ENCODE measurements around the gene GPX4. TPM values are rescaled to one million over a fixed set of nuclear protein-coding genes. Genes with fewer than 3 reads are reported as not detected.
A peak's percentile ranks its signal among the peaks of the same experiment; 100 is the strongest.

Gene GPX4
- total and polyA plus RNA-seq, 9 of the 15 experiments (the other 6 are each of a cell fraction or from before 2014, with no cell fraction given): 61.4 to 661 (median 349) TPM

DNA sequence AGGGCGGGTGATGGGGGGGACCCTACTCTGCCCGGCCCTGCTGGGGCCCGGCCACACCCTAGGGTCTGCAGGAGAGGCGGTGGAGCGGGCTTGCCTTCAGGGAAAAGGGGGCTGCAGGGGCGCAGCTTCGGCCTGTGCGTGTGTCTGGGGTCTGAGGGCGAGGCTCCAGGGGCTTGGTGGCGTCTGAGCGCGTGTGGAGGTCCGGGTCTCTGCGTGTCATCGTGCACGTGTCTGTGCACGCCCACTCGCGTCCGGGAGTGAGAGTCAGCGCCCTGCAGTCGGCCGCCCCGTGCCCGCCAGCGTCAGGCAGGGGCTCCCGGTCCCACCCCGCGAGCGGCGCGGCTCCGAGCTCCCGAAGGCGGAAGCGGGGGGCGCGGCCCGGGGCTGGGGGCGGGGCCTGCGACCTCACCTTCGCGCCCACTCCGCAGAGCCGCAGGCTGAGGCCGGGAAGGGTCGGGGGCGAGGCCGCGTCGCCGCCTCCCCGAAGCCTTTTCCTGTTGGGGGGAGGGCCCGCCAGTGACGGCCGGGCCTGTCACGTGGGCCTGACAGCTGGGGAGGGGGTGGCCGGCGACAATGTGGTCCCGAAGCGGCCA is 37.0 kb upstream of the GPX4 start, which contains the start of gene ARHGAP45 (continued):
- TF ChIP-seq IFI16 (CRISPR knock-in tag; IDR thresholded peaks at IDR 0.05): no peak
- no peak for TF ChIP-seq SMARCA4 (IDR thresholded peaks at IDR 0.05)
- TF ChIP-seq ZNF445 (CRISPR knock-in tag; IDR thresholded peaks at IDR 0.05; ENCODE audit: low read depth): no peak
- TF ChIP-seq, protein P1, sequence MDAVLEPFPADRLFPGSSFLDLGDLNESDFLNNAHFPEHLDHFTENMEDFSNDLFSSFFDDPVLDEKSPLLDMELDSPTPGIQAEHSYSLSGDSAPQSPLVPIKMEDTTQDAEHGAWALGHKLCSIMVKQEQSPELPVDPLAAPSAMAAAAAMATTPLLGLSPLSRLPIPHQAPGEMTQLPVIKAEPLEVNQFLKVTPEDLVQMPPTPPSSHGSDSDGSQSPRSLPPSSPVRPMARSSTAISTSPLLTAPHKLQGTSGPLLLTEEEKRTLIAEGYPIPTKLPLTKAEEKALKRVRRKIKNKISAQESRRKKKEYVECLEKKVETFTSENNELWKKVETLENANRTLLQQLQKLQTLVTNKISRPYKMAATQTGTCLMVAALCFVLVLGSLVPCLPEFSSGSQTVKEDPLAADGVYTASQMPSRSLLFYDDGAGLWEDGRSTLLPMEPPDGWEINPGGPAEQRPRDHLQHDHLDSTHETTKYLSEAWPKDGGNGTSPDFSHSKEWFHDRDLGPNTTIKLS (IDR thresholded peaks at IDR 0.05; ENCODE audit: borderline replicate concordance, low read depth): no peak
- TF ChIP-seq FOXA3 (CRISPR knock-in tag; conservative IDR thresholded peaks at IDR 0.05 in 1 of 2, IDR thresholded peaks at IDR 0.05 in 1 of 2): 0 out of 4 replicates have a peak, but pooled peaks of 1 of the 2 experiments have one; percentile 40
- no peak for TF ChIP-seq ZNF24 (IDR thresholded peaks at IDR 0.05)
- TF ChIP-seq SLC30A9 (CRISPR knock-in tag; IDR thresholded peaks at IDR 0.05): no peak
- no peak for TF ChIP-seq PTRF (tag; IDR thresholded peaks at IDR 0.05)
- no peak for TF ChIP-seq FOXJ3 (CRISPR knock-in tag; IDR thresholded peaks at IDR 0.05)
- TF ChIP-seq, protein P2, sequence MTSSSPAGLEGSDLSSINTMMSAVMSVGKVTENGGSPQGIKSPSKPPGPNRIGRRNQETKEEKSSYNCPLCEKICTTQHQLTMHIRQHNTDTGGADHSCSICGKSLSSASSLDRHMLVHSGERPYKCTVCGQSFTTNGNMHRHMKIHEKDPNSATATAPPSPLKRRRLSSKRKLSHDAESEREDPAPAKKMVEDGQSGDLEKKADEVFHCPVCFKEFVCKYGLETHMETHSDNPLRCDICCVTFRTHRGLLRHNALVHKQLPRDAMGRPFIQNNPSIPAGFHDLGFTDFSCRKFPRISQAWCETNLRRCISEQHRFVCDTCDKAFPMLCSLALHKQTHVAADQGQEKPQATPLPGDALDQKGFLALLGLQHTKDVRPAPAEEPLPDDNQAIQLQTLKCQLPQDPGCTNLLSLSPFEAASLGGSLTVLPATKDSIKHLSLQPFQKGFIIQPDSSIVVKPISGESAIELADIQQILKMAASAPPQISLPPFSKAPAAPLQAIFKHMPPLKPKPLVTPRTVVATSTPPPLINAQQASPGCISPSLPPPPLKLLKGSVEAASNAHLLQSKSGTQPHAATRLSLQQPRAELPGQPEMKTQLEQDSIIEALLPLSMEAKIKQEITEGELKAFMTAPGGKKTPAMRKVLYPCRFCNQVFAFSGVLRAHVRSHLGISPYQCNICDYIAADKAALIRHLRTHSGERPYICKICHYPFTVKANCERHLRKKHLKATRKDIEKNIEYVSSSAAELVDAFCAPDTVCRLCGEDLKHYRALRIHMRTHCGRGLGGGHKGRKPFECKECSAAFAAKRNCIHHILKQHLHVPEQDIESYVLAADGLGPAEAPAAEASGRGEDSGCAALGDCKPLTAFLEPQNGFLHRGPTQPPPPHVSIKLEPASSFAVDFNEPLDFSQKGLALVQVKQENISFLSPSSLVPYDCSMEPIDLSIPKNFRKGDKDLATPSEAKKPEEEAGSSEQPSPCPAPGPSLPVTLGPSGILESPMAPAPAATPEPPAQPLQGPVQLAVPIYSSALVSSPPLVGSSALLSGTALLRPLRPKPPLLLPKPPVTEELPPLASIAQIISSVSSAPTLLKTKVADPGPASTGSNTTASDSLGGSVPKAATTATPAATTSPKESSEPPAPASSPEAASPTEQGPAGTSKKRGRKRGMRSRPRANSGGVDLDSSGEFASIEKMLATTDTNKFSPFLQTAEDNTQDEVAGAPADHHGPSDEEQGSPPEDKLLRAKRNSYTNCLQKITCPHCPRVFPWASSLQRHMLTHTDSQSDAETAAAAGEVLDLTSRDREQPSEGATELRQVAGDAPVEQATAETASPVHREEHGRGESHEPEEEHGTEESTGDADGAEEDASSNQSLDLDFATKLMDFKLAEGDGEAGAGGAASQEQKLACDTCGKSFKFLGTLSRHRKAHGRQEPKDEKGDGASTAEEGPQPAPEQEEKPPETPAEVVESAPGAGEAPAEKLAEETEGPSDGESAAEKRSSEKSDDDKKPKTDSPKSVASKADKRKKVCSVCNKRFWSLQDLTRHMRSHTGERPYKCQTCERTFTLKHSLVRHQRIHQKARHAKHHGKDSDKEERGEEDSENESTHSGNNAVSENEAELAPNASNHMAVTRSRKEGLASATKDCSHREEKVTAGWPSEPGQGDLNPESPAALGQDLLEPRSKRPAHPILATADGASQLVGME (CRISPR knock-in tag; IDR thresholded peaks at IDR 0.05): no peak
- TF ChIP-seq NRF1 (conservative IDR thresholded peaks at IDR 0.05 in 1 of 2, IDR thresholded peaks at IDR 0.05 in 1 of 2): no peak
- TF ChIP-seq ZNF121 (CRISPR knock-in tag; conservative IDR thresholded peaks at IDR 0.05): no peak
- TF ChIP-seq RBM39 (optimal IDR thresholded peaks at IDR 0.05; ENCODE audit: low read depth, low read length): no peak
- 0 out of 2 replicates have a peak, but pooled peaks have one; percentile 43 for TF ChIP-seq GATAD2B (IDR thresholded peaks at IDR 0.05; ENCODE audit: borderline replicate concordance)
- TF ChIP-seq SMAD3 (CRISPR knock-in tag; conservative IDR thresholded peaks at IDR 0.05): no peak
- TF ChIP-seq JUND (IDR thresholded peaks at IDR 0.05; ENCODE audit: borderline replicate concordance, low read depth, low read length): no peak
- no peak for TF ChIP-seq JUND (tag; IDR thresholded peaks at IDR 0.05; ENCODE audit: borderline replicate concordance, low read depth, low read length)
- TF ChIP-seq CBX3 (IDR thresholded peaks at IDR 0.05; ENCODE audit: borderline replicate concordance in 1 of 2, low read length in 2 of 2): no peak
- TF ChIP-seq ZNF274 (IDR thresholded peaks at IDR 0.05; ENCODE audit: borderline replicate concordance, low read depth, low read length): no peak
- TF ChIP-seq, protein P3, sequence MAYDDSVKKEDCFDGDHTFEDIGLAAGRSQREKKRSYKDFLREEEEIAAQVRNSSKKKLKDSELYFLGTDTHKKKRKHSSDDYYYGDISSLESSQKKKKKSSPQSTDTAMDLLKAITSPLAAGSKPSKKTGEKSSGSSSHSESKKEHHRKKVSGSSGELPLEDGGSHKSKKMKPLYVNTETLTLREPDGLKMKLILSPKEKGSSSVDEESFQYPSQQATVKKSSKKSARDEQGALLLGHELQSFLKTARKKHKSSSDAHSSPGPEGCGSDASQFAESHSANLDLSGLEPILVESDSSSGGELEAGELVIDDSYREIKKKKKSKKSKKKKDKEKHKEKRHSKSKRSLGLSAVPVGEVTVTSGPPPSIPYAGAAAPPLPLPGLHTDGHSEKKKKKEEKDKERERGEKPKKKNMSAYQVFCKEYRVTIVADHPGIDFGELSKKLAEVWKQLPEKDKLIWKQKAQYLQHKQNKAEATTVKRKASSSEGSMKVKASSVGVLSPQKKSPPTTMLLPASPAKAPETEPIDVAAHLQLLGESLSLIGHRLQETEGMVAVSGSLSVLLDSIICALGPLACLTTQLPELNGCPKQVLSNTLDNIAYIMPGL (CRISPR knock-in tag; IDR thresholded peaks at IDR 0.05): no peak
- TF ChIP-seq HDAC8 (tag; IDR thresholded peaks at IDR 0.05): no peak
